Urinary bladder (tissue), 4 donors: ENCODE results near the gene TPO. TPM values are rescaled to one million over a fixed set of nuclear protein-coding genes. Genes with fewer than 3 reads are reported as not detected.

Experiments
- DNase-seq: peaks from one replicate; pipeline ENCODE4 v3.0.0-alpha.2; 2015; ENCODE audit errors: extremely low spot score
- H3K27ac ChIP-seq: one replicate; pipeline ENCODE4 v1.5.1; 2013; ENCODE audit warnings: low read depth, mild to moderate bottlenecking, moderate library complexity
- H3K36me3 ChIP-seq: one replicate; pipeline ENCODE4 v1.6.1; 2013; ENCODE audit warnings: mild to moderate bottlenecking, moderate library complexity; ENCODE audit not compliant: insufficient read depth
- H3K4me1 ChIP-seq: one replicate; pipeline ENCODE4 v1.6.1; 2013; ENCODE audit warnings: mild to moderate bottlenecking, moderate library complexity; ENCODE audit not compliant: insufficient read depth
- H3K4me3 ChIP-seq: one replicate; pipeline ENCODE4 v1.5.1; 2013; ENCODE audit warnings: low read depth, low read length
- WGBS: extraction: QIAGEN DNeasy Blood & Tissue Kit; methylation state at CpG from one replicate; pipeline ENCODE4 v1.1.7; 2013; 5-methylcytosine and 5-hydroxymethylcytosine counted together
- polyA plus RNA-seq: library from polyadenylated mRNA; stranded (reverse); fragments of 200-250 nt; gene quantifications from one replicate; pipeline ENCODE4 v1.2.3, GENCODE V29; 2013
- total RNA-seq: library from RNA; depleted of rRNA; stranded (reverse); fragments of >200 nt; gene quantifications from one replicate; pipeline ENCODE4 v1.2.3, GENCODE V29; 2014
- donor health status: healthy with polysubstance abuse.
- donor health status: healthy.

Gene TPO
- total and polyA plus RNA-seq, 2 donors, result 0.74 to 5.4 TPM

GRCh38 chr2:1586923-1587840 lies 173.9 kb downstream of the TPO start:
- H3K4me3 ChIP-seq, result no peak overlapping the region
- WGBS, result 80% methylated on average over 17 of the region's 17 CpGs
- H3K27ac ChIP-seq, result no peak overlapping the region
- no peak for DNase-seq
- no peaks in the 10 kb centered on the region for H3K4me1 ChIP-seq
- H3K36me3 ChIP-seq, result no peaks in the 10 kb centered on the region

GRCh38 chr2:1588051-1588977 lies 175.1 kb downstream of the TPO start:
- no peak for DNase-seq
- 87% methylated on average over 27 of the region's 27 CpGs for WGBS
- Histone ChIP-seq H3K4me1 (no peaks in the 10 kb centered on the region), H3K36me3 (no peaks in the 10 kb centered on the region), H3K27ac (no peak overlapping the region), H3K4me3 (no peak overlapping the region)

GRCh38 chr2:1588978-1589621 lies 175.8 kb downstream of the TPO start:
- Histone ChIP-seq H3K27ac (no peak overlapping the region), H3K4me3 (no peak overlapping the region), H3K4me1 (no peaks in the 10 kb centered on the region), H3K36me3 (no peaks in the 10 kb centered on the region)
- WGBS, result 77% methylated on average over 15 of the region's 15 CpGs
- DNase-seq, result no peak

- H3K27ac ChIP-seq, result no peak overlapping the region
- no peaks in the 10 kb centered on the region for H3K36me3 ChIP-seq
- no peak for DNase-seq
- WGBS, result 70% methylated on average over 18 of the region's 18 CpGs
- H3K4me1 ChIP-seq, result no peaks in the 10 kb centered on the region
- H3K4me3 ChIP-seq, result no peak overlapping the region
Observed at GRCh38 chr2:1590596-1591460, 177.6 kb downstream of the TPO start.

GRCh38 chr2:1591461-1591770 lies 178.2 kb downstream of the TPO start:
- Histone ChIP-seq H3K27ac (no peak overlapping the region), H3K36me3 (no peaks in the 10 kb centered on the region), H3K4me3 (no peak overlapping the region), H3K4me1 (no peaks in the 10 kb centered on the region)
- WGBS, result 61% methylated on average over 16 of the region's 16 CpGs
- DNase-seq, result no peak
